Effector memory CD4-positive, alpha-beta T cell (primary cell): ENCODE measurements around the gene PES1.
A peak's percentile ranks its signal among the peaks of the same experiment; 100 is the strongest.
"Not testable (repeated sequence)": the region's sequence is repeated elsewhere in the genome, so short reads cannot be mapped to it uniquely, and the experiment has no call there.

Source experiments
- DNase-seq, 3 donors: peaks; one replicate each; pipeline ENCODE4 v3.0.0-alpha.2; 2020
- H3K27ac ChIP-seq: 2 replicates; pipeline ENCODE4 v1.7.0; 2013; ENCODE audit warnings: mild to moderate bottlenecking, low read length, moderate library complexity; ENCODE audit not compliant: insufficient read depth, poor library complexity, severe bottlenecking
- H3K27me3 ChIP-seq: replicated peaks from 2 replicates; pipeline ENCODE4 v1.7.0; 2013; ENCODE audit warnings: mild to moderate bottlenecking, low read length; ENCODE audit not compliant: insufficient read depth, control insufficient read depth, poor library complexity, severe bottlenecking
- H3K36me3 ChIP-seq: 2 replicates; pipeline ENCODE4 v1.7.0; 2013; ENCODE audit warnings: mild to moderate bottlenecking, low read length, moderate library complexity; ENCODE audit not compliant: control insufficient read depth, insufficient read depth
- H3K4me1 ChIP-seq: 2 replicates; pipeline ENCODE4 v1.7.0; 2013; ENCODE audit warnings: low read length, mild to moderate bottlenecking; ENCODE audit not compliant: control insufficient read depth, insufficient read depth, poor library complexity, severe bottlenecking
- H3K4me3 ChIP-seq: 2 replicates; pipeline ENCODE4 v1.7.0; 2013; ENCODE audit warnings: low read length, low read depth, mild to moderate bottlenecking; ENCODE audit not compliant: insufficient read depth, poor library complexity, severe bottlenecking
- H3K9me3 ChIP-seq: 2 replicates; pipeline ENCODE4 v1.7.0; 2013; ENCODE audit warnings: mild to moderate bottlenecking, low read length, moderate library complexity; ENCODE audit not compliant: control insufficient read depth

PES1 gene

DNA sequence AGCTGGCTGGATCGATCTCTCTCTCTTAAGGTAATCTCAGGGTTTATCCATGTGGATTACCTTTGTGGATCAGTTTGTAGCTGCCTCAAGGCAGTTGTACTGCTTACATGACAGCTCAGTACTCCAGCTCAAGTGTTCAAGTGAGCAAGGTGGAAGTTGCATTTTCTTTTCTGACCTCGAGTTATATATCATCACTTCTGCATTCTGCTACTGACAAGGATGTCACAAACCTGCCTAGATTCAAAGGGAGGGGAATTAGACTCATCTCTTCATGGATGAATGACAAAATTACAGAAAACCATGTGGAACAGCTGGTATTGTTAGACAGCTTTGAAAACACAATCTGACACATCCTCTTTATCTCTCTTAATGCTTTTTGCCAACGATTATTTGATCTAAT, 9.2 kb upstream of the PES1 start:
- H3K4me1 ChIP-seq = no peaks in the 10 kb centered on the region
- H3K27me3 ChIP-seq = no peaks in the 10 kb centered on the region
- no peaks in the 10 kb centered on the region for H3K9me3 ChIP-seq
- no peaks in the 10 kb centered on the region for H3K36me3 ChIP-seq
- H3K27ac ChIP-seq = no peak overlapping the region
- DNase-seq = no peak
- no peak overlapping the region for H3K4me3 ChIP-seq

DNA sequence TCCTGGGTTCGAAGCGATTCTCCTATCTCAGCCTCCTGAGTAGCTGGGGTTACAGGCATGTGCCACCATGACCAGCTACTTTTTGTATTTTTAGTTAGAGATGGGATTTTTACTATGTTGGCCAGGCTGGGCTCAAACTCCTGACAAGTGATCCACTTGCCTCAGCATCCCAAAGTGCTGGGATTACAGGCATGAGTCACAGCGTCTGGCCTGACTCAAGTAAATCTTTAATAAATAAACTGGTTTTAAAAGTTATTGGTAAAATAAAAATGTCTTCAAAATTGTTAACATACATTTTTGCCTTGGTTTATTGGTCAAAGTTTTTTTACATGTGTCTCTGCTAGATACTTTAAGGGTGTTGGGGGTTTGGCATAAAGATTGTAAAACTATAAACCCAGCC, 7.3 kb upstream of the PES1 start:
- Histone ChIP-seq H3K27ac (no peak overlapping the region), H3K27me3 (no peaks in the 10 kb centered on the region), H3K4me3 (no peak overlapping the region), H3K36me3 (no peaks in the 10 kb centered on the region), H3K4me1 (no peaks in the 10 kb centered on the region), H3K9me3 (no peaks in the 10 kb centered on the region)
- no peak for DNase-seq

DNA sequence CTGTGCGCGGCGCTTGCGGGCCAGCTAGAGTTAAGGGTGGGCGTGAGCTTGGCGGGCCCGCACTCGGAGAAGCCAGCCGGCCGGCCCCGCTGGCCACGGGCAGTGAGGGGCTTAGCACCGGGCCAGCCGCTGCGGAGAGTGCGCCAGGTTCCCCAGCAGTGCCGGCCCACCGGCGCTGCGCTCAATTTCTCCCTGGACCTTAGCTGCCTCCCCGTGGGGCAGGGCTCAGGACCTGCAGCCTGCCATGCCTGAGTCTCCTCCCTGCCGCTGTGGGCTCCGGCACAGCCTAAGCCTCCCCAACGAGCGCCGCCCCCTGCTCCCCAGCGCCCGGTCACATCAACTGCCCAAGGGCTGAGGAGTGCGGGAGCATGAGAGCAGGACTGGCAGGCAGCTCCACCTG, 5.2 kb upstream of the PES1 start:
- no peak overlapping the region for H3K4me3 ChIP-seq
- H3K27me3 ChIP-seq = peaks cover 6% of the 10 kb centered on the region
- no peak overlapping the region for H3K27ac ChIP-seq
- H3K36me3 ChIP-seq = no peaks in the 10 kb centered on the region
- no peaks in the 10 kb centered on the region for H3K9me3 ChIP-seq
- no peak for DNase-seq
- no peaks in the 10 kb centered on the region for H3K4me1 ChIP-seq

DNA sequence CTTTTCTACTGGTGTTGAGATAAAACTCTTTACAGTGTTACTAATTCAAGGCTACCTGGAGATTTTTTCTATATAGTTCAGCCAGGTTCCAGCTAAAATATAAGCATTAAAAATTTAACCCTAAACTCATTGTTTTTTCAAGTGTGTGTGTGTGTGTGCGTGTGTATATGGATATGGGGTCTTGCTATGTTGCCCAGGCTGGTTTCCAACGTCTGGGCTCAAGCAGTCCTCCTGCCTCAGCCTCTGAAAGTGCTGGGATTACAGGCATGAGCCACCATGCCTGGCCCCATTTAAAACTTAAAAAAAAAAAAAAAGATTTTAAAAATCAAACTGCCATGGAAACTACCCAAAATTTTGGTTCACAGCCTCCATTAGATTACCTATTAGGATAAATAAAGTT, 4.5 kb upstream of the PES1 start:
- H3K36me3 ChIP-seq = no peaks in the 10 kb centered on the region
- H3K27me3 ChIP-seq = peaks cover 6% of the 10 kb centered on the region
- no peak for DNase-seq
- H3K4me3 ChIP-seq = no peak overlapping the region
- no peaks in the 10 kb centered on the region for H3K9me3 ChIP-seq
- no peak overlapping the region for H3K27ac ChIP-seq
- peaks cover 4% of the 10 kb centered on the region for H3K4me1 ChIP-seq

DNA sequence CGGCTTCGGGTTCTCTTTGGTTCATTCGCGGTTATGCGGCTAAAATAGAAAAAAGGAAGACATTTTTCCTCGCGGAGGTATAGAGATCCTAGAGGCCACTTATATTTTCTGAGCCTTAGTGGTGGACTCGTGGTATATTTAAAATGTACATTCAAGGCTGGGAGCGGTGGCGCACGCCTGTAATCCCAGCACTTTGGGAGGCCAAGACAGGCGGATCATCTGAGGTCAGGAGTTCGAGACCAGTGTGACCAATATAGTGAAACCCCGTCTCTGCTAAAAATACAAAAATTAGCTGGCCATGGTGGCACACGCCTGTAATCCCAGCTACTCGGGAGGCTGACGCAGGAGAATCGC, 627 bp upstream of the PES1 start:
- H3K36me3 ChIP-seq = peaks cover 19% of the 10 kb centered on the region
- H3K4me1 ChIP-seq = peaks cover 10% of the 10 kb centered on the region
- H3K27me3 ChIP-seq, H3K27ac ChIP-seq, H3K9me3 ChIP-seq, H3K4me3 ChIP-seq, DNase-seq: not testable (repeated sequence)

DNA sequence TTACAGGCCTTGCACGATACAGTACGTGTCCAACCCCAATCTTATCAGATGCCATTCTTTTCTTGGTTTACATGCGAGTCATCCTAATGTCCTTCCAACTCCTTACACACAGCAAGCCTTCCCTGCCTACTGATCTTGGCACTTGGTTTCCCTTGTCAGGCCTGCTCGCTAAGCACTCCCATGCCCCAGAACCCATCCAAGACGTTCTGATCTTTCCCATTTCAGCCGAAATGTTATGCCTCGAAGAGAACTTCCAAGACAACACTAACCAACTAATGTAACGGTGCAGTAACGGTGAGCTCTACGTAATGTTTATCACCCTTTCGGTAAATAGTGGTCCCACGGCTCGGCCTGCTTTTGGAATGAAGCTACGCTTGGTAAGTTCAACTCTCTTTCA, 521 bp downstream of the PES1 start:
- H3K27me3 ChIP-seq = peaks cover 6% of the 10 kb centered on the region
- peaks cover 10% of the 10 kb centered on the region for H3K4me1 ChIP-seq
- no peak for DNase-seq
- peak overlapping the region; percentile 94 for H3K27ac ChIP-seq
- no peaks in the 10 kb centered on the region for H3K9me3 ChIP-seq
- peak overlapping the region; percentile 65 for H3K4me3 ChIP-seq
- H3K36me3 ChIP-seq = peaks cover 31% of the 10 kb centered on the region

DNA sequence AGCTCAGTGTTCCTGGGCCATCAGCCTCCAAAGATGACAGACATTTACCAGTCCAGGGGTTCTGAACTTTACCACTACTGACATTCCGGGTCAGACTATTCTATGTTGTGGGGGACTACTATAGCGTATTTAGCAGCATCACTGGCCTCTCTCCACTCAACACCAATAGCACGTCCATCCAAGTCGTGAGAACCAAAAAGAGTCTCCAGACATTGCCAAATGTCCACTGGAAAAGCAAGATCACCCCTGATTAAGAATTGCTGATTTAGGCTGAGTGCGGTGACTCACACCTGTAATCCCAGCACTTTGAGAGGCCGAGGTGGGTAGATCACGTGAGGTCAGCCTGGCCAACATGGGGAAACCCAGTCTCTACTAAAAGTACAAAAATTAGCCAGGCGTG, 5.3 kb downstream of the PES1 start:
- H3K27ac ChIP-seq = no peak overlapping the region
- H3K4me3 ChIP-seq = no peak overlapping the region
- no peaks in the 10 kb centered on the region for H3K27me3 ChIP-seq
- H3K4me1 ChIP-seq = peaks cover 9% of the 10 kb centered on the region
- no peaks in the 10 kb centered on the region for H3K9me3 ChIP-seq
- no peak for DNase-seq
- peaks cover 76% of the 10 kb centered on the region for H3K36me3 ChIP-seq

DNA sequence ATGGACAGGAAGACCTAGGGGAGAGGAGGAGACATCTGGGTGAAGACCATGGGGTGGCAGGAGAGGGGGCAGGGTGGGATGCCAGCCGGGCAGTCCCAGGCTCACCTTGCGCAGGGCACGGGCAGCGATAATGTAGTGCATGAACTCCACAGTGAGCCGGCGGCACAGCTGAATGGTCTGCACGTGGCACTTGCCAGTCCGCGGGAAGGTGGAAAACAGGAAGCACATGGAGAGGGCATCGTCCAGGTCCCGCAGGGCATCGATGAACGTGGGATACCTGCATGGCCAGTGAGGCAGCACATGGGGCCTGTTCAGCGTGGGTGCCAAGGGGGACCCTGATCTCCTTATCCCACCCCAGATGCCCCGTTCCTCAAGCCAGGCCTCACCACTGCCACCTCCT, 7.3 kb downstream of the PES1 start:
- peaks cover 96% of the 10 kb centered on the region for H3K36me3 ChIP-seq
- DNase-seq = no peak
- no peak overlapping the region for H3K4me3 ChIP-seq
- H3K27ac ChIP-seq = no peak overlapping the region
- no peaks in the 10 kb centered on the region for H3K9me3 ChIP-seq
- H3K27me3 ChIP-seq = no peaks in the 10 kb centered on the region
- no peaks in the 10 kb centered on the region for H3K4me1 ChIP-seq

DNA sequence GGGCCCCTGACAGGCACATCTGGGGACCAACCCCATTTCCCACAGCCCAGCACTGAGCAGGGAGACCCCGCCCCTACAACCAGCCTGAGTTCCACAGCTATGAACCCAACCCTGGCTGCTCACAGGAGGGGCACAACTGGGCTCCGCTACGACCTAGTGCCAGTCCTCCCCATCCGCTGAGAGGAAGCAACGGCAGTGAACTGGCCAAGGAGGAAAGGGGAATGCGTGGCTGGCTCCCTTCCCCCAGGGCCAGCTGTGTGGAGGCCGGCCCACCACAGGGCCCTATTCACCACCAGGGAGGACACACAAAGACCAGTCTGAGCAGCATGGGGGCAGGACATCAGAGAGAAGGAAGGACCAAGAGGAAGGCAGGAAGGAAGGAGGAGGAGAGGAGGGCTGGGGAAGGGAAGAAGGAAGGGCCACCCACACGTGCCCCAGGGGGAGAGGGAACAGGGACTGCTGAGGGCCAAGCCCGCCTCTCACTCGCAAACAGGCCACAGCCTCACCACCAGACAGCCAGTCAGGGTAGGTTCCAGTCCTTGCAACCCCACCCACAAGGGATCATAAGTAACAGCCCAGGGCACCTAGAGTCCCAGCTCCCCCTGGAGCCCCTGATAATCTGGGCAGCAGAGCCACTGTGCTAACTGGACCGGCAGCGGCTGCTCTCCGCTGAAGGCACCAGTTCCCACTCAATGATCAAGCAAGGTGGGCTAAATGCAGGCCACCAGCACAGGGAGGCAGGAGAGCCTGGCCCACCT, 8.7 kb downstream of the PES1 start:
- peaks cover 98% of the 10 kb centered on the region for H3K36me3 ChIP-seq
- no peak overlapping the region for H3K27ac ChIP-seq
- no peaks in the 10 kb centered on the region for H3K4me1 ChIP-seq
- H3K27me3 ChIP-seq = no peaks in the 10 kb centered on the region
- no peak overlapping the region for H3K4me3 ChIP-seq
- DNase-seq = no peak
- no peaks in the 10 kb centered on the region for H3K9me3 ChIP-seq

DNA sequence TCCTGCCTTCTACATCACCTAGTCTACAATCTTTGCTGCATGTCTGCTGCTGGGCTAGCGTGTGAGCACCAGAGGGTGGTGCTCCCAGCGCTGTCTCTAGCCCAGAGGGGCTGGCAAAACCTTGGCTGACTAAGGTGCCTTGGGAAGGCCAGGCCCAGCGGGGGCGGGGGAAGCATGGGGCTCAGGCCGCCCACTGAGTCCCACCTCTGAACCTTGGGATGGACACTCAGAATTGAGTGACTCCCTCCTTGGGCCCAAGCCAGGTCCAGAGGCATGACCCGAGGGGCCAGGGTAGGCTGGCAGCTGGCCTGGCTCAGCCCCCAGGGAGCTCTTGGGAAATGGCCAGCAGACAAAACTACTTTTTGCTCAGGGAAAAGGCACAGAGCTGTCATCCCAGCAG, 9.7 kb downstream of the PES1 start:
- no peaks in the 10 kb centered on the region for H3K4me1 ChIP-seq
- H3K27me3 ChIP-seq = no peaks in the 10 kb centered on the region
- no peak overlapping the region for H3K27ac ChIP-seq
- no peak overlapping the region for H3K4me3 ChIP-seq
- no peaks in the 10 kb centered on the region for H3K9me3 ChIP-seq
- no peak for DNase-seq
- peaks cover 98% of the 10 kb centered on the region for H3K36me3 ChIP-seq
